ENCODE measurements around the gene PTGR3.

PTGR3 gene

DNA sequence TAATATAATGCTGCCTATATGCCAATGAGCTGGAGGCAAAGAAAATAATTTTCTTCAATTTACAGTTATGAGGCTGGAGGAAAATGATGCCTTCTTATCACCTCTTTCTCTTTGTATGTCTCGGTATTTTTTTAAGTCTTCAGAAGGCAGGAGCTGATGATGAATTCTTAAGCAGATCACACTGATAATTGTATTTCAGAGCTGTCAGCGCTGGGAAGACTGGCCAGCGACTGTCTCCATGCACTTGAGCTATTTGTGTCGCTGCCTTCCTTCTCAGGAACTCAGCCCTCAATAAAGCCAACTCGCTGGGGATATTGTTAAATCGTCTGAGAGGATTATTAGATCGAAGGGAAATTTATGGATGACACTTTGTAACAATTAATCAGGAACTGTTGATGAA, 40.3 kb downstream of the PTGR3 start:
- DNase-seq, result no peak

- DNase-seq, result no peak
Observed at GRCh38 chr18:75167759-75168618, 41.0 kb downstream of the PTGR3 start.

DNA sequence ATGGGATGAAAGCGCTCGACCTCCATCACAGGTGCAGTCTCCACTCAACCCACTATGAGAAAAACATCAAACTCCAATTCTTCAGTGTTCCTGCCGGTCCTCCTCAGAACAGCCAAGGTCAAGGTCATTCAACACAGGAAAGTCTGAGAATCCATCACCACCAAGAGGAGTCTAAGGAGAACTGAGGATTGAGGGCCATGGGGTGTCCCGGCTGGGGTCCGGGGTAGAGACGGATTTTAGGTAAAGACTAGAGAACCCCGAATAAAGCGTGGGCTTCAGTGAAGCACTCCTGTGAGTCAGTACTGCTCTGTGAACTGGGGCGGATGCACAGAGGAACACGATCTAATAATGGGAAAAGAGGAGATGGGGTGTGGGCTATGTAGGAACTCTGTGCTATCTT, 41.8 kb downstream of the PTGR3 start:
- DNase-seq, result no peak

DNA sequence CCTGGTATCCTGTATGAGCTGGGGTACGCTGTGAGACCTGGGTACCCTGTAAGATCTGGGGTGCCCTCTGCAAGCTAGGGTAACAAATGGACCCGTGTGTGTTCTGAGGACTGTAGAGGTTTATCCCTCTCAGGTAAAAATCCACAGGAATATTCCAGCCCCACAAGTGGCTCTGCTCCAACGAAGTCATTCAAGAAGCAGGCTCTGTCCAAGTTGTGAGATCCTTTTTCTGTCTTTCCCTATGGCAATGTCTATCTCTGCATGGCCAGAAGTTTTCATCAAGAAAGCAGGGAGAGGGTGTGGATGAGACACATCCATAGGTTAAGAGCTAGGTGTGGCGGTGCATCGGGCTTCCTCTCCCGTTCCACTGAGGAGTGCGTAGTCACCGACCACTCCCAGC, 43.0 kb downstream of the PTGR3 start:
- no peak for DNase-seq

- DNase-seq, result no peak
Observed at GRCh38 chr18:75164479-75164878, 44.5 kb downstream of the PTGR3 start.

DNA sequence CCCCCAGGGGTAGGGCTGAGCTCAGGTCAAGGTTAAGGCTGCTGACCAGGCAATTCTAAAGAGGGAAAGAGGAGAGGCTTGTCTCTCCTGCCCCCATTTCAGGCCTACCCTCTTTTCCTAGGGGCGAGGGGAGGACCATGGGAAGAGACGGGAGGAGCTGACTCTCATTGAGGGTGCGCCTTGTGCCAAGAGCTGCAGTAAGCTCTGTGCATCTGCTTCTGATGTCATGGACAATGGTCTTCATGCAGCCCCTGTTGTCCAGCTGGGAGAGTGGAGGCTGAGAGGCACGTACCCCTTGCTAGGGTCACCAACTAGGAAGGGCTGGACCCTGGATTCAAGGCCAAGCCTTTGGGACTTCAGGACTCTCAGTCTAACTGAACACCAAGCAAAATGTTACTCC, 45.2 kb downstream of the PTGR3 start:
- DNase-seq, result no peak

DNA sequence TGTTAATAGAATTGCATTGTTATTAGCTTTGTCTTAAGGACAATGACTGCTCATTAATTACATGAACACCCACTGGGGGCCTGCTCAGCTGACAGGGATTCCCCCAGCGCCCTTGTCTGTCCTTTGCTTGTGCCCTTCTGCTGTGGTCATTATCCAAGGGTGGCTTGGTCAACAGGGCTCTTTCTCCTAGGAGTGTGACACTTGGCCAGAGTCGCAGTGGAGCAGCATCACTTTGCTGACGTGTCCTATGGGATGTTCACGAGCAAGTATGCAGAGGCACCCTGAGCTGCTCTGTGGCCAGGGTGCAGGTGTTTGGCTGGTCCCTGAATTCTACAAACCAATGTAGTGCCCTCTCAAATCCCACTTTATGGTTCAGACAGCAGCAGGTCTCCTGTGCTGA, 46.0 kb downstream of the PTGR3 start:
- DNase-seq, result no peak

- DNase-seq, result no peak
Observed at GRCh38 chr18:75162467-75162866, 46.5 kb downstream of the PTGR3 start.

DNA sequence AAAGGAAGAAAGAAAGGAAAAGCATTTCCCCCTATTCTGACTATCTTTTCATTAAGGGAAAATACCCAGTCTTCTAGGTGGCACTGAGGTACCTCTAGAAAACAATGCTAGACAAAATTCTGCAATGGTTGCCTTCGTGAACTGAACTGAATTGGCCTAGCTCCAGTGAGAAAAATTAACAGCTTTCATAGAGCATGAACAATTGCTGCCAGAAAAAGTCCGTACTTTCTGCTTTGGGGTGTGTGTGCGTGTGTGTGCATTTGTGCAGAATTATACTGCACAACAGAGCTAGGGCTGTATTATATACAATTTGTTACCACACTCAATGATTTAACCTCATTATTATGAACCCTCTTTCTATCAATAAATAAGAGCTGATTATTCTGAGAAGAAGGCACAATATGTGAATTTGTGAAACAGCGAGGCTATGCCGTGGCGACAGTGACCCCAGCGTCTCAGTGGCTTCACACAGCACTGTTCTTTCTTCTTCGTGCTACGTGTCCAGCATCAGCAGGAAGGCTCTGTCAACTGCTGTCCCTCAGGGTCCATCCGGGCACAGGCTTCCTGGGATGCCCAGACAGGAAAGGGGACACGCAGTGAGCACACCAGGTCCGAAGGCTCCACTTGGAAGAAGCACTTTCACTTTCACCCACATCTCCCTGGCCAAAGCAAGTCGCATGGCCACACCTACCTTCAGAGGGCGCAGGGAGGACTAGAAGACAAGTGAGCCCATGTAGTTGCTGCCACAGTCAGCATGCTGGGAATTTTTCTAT, 47.5 kb downstream of the PTGR3 start:
- peak; percentile 28 to 50 for DNase-seq

GRCh38 chr18:75160364-75160763, 48.6 kb downstream of the PTGR3 start:
- DNase-seq, result no peak

DNA sequence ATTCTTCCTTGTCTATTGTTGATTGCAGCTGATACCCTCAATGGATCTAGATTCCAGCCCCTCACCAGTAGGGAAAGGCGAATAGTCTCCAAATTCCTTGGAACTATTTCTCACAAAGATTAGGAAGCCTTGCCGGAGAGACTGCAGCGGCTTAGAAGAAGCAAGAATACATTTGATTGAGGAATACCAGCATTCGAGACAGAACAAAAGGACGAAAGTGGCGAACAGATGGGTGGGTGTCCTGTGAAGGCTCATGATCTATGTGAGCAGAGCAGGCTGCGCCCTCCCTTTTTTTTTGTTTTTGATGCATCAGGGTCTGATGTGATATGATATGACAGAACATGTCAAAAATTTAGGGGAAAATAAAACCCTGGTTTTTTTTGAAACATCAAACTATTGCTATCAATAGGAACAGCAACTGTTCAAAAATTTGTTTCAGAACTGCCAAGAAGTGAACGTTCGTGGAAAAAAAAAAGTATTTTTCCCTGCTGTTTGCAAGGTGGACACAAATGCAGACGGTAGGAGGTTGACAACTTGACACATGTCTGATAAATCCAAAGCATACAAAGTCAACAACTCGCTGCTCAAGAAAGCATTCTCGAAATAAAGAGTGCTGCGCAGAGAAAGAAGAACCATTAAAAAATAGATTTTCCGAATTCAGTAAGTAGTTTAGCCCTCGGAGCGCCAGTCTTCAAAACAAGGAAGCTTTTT, 49.1 kb downstream of the PTGR3 start:
- DNase-seq, result no peak

DNA sequence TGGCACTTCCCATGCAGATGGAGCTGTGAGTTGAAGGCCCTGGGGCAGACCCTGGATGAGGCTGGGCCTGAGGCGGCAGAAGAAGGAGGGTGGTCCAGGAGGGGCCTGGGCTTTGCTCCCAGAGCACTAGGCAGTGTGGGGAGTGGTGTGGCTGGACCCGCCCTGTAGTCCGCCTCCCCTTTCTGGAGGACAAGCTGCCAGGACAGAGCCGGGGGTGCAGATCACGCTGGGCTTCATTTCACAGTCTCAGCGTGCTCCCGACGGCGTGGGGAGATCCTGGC, 49.8 kb downstream of the PTGR3 start:
- DNase-seq, result no peak
